ENCODE measurements around the gene RAB6A. TPM values are rescaled to one million over a fixed set of nuclear protein-coding genes. Genes with fewer than 3 reads are reported as not detected.

The RAB6A gene
- polyA plus RNA-seq, 2 of the 4 experiments (the other 2 are of a cell fraction) = 75.7 to 141 TPM

DNA sequence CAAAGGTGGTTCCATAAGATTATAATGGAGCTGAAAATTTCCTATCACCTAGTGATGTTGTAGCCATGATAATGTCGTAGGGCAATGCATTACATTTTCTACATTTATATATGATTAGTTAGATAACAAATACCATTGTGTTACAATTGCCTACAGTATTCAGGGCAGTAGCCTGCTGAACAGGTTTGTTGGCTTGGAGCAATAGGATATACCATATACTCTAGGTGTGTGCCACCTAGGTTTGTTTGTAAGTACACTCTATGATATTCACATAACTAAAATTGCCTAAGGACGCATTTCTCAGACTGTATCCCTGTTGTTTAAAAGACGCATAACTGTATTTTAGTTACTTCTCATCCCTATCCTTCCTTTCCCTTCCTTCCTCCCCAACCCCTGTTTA lies 100.9 kb downstream of the RAB6A start:
- ChIA-PET POLR2A (no interaction called here), CTCF (interaction anchor here (0.7 to 12.0 kb wide), 37 partner anchors 8 to 467 kb away, joined by 3 to 167 read pairs (median 6); partner anchors contain the start of genes ARHGEF17 and PLEKHB1)
- Histone ChIP-seq H3K4me2 (no peak overlapping the region), H3K4me3 (no peak overlapping the region), H3K4me1 (no peaks in the 10 kb centered on the region), H3K9me3 (no peaks in the 10 kb centered on the region), H3K27ac (no peak overlapping the region)
- TF ChIP-seq HOXB13 (CRISPR knock-in tag; IDR thresholded peaks at IDR 0.05; ENCODE audit: low read depth) (no peak), SMC3 (IDR thresholded peaks at IDR 0.05) (no peak), ZNF302 (CRISPR knock-in tag; IDR thresholded peaks at IDR 0.05) (no peak), HOXA7 (CRISPR knock-in tag; IDR thresholded peaks at IDR 0.05) (no peak), JUNB (IDR thresholded peaks at IDR 0.05) (no peak), HDAC2 (IDR thresholded peaks at IDR 0.05) (no peak), GATA3 (IDR thresholded peaks at IDR 0.05; ENCODE audit: borderline replicate concordance) (no peak), FOSL2 (IDR thresholded peaks at IDR 0.05) (no peak), FOSL2 (CRISPR knock-in tag; IDR thresholded peaks at IDR 0.05) (no peak), EP300 (IDR thresholded peaks at IDR 0.05) (no peak), HOXB5 (CRISPR knock-in tag; IDR thresholded peaks at IDR 0.05) (no peak), HMGXB4 (CRISPR knock-in tag; IDR thresholded peaks at IDR 0.05; ENCODE audit: borderline replicate concordance) (no peak), KDM5A (IDR thresholded peaks at IDR 0.05) (no peak), HEYL (CRISPR knock-in tag; IDR thresholded peaks at IDR 0.05) (no peak), FOSB (CRISPR knock-in tag; IDR thresholded peaks at IDR 0.05) (no peak), HES2 (IDR thresholded peaks at IDR 0.05) (no peak), MAZ (IDR thresholded peaks at IDR 0.05; ENCODE audit: borderline replicate concordance, low read depth, low read length) (no peak)
- TF ChIP-seq, protein P1, sequence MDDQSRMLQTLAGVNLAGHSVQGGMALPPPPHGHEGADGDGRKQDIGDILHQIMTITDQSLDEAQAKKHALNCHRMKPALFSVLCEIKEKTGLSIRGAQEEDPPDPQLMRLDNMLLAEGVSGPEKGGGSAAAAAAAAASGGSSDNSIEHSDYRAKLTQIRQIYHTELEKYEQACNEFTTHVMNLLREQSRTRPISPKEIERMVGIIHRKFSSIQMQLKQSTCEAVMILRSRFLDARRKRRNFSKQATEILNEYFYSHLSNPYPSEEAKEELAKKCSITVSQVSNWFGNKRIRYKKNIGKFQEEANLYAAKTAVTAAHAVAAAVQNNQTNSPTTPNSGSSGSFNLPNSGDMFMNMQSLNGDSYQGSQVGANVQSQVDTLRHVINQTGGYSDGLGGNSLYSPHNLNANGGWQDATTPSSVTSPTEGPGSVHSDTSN (IDR thresholded peaks at IDR 0.05) = no peak
- DNase-seq (ENCODE audit: low read depth in 1 of 2, low spot score in 1 of 2) (no peak), FAIRE-seq (no peak), ATAC-seq (no peak)
- WGBS (ENCODE audit: missing lambda C conversion rate) = 89% methylated on average over 3 of the region's 3 CpGs

- H3K4me1 ChIP-seq = no peaks in the 10 kb centered on the region
- ChIA-PET POLR2A (no interaction called here), CTCF (interaction anchor here (1.6 to 12.0 kb wide), 2 partner anchors 32 to 179 kb away, joined by 4 to 167 read pairs; no protein-coding TSS in a partner anchor)
- H3K4me3 ChIP-seq = no peak overlapping the region
- WGBS (ENCODE audit: missing lambda C conversion rate) = 61% methylated on average over 3 of the region's 3 CpGs
- H3K27ac ChIP-seq = no peak overlapping the region
- H3K4me2 ChIP-seq = no peak overlapping the region
- H3K9me3 ChIP-seq = no peaks in the 10 kb centered on the region
- FAIRE-seq (no peak), ATAC-seq (no peak), DNase-seq (ENCODE audit: low read depth in 1 of 2, low spot score in 1 of 2) (no peak)
- TF ChIP-seq HOXB5 (CRISPR knock-in tag; IDR thresholded peaks at IDR 0.05) (no peak), PHF8 (IDR thresholded peaks at IDR 0.05; ENCODE audit: borderline replicate concordance, low read depth) (no peak), ZNF302 (CRISPR knock-in tag; IDR thresholded peaks at IDR 0.05) (no peak), FOSL2 (IDR thresholded peaks at IDR 0.05) (no peak), FOSL2 (CRISPR knock-in tag; IDR thresholded peaks at IDR 0.05) (no peak), RAD21 (conservative IDR thresholded peaks at IDR 0.05 in 1 of 2, IDR thresholded peaks at IDR 0.05 in 1 of 2) (no peak), CBX8 (IDR thresholded peaks at IDR 0.05) (no peak), CHD4 (IDR thresholded peaks at IDR 0.05; ENCODE audit: borderline replicate concordance) (no peak), BCL3 (IDR thresholded peaks at IDR 0.05) (no peak), GATA3 (IDR thresholded peaks at IDR 0.05; ENCODE audit: borderline replicate concordance) (no peak), JUNB (IDR thresholded peaks at IDR 0.05) (no peak), NFE2L2 (conservative IDR thresholded peaks at IDR 0.05; ENCODE audit: low read length) (no peak), ELK1 (IDR thresholded peaks at IDR 0.05; ENCODE audit: low read depth, low read length) (no peak), FOSB (CRISPR knock-in tag; IDR thresholded peaks at IDR 0.05) (no peak), NR3C1 (IDR thresholded peaks at IDR 0.05) (no peak), CBX2 (IDR thresholded peaks at IDR 0.05; ENCODE audit: borderline replicate concordance, low read depth) (no peak), CHD2 (IDR thresholded peaks at IDR 0.05; ENCODE audit: low read length, partially characterized antibody) (no peak)
- TF ChIP-seq, protein P2, sequence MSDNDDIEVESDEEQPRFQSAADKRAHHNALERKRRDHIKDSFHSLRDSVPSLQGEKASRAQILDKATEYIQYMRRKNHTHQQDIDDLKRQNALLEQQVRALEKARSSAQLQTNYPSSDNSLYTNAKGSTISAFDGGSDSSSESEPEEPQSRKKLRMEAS (IDR thresholded peaks at IDR 0.05) = no peak
- TF ChIP-seq, protein P3, sequence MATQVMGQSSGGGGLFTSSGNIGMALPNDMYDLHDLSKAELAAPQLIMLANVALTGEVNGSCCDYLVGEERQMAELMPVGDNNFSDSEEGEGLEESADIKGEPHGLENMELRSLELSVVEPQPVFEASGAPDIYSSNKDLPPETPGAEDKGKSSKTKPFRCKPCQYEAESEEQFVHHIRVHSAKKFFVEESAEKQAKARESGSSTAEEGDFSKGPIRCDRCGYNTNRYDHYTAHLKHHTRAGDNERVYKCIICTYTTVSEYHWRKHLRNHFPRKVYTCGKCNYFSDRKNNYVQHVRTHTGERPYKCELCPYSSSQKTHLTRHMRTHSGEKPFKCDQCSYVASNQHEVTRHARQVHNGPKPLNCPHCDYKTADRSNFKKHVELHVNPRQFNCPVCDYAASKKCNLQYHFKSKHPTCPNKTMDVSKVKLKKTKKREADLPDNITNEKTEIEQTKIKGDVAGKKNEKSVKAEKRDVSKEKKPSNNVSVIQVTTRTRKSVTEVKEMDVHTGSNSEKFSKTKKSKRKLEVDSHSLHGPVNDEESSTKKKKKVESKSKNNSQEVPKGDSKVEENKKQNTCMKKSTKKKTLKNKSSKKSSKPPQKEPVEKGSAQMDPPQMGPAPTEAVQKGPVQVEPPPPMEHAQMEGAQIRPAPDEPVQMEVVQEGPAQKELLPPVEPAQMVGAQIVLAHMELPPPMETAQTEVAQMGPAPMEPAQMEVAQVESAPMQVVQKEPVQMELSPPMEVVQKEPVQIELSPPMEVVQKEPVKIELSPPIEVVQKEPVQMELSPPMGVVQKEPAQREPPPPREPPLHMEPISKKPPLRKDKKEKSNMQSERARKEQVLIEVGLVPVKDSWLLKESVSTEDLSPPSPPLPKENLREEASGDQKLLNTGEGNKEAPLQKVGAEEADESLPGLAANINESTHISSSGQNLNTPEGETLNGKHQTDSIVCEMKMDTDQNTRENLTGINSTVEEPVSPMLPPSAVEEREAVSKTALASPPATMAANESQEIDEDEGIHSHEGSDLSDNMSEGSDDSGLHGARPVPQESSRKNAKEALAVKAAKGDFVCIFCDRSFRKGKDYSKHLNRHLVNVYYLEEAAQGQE (IDR thresholded peaks at IDR 0.05) = no peak
Observed at GRCh38 chr11:73656985-73657384, 103.9 kb downstream of the RAB6A start.
